Erythroblast (primary cell): ENCODE data around the gene NEK8.

ENCODE experiments used
- DNase-seq, 2 experiments: peaks; one replicate each; lab custom pipeline; 2025; lab: John Stamatoyannopoulos, UW
- GATA1 ChIP-seq: IDR thresholded peaks from 2 replicates; pipeline ENCODE4 v1.6.1; 2011; ENCODE audit warnings: low read depth, mild to moderate bottlenecking, control low read depth, low read length, moderate library complexity
- POLR2A ChIP-seq: IDR thresholded peaks from 2 replicates; pipeline ENCODE4 v1.6.1; 2011; ENCODE audit warnings: mild to moderate bottlenecking, low read length

The NEK8 gene

DNA sequence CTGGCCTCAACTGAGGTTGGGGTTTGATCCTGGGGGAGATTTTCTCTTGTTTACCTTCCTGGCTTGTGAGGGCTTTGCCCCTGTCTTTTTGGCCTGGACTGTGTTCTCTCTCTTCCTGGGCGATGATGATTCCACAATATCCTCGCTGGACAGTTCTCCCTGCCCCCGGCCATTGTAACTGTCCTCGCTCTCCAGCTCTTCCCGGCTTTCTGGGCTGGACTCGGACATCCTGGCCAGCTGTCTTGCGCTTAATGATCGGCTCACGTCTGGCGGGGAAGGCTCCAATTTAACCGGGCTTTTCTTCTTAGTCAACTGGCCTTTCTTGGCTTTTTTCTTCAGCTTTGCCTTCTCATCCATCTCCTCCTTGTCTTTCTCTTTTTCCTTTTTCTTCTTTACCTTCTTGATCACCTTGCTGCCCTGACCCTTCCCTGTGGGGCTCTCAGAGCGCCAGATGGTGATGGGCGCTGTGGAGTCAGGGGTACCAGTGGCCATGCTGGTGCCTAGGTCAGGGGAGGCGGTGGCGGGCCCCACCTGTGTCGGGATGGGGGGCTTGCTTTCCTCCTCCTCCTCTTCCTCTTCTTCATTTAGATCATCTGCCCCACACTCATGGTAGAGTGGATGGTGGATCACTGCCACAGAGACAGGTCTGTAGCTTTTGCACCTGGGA lies 24.9 kb upstream of the NEK8 start:
- TF ChIP-seq GATA1 (no peak), POLR2A (no peak)
- no peak for DNase-seq

DNA sequence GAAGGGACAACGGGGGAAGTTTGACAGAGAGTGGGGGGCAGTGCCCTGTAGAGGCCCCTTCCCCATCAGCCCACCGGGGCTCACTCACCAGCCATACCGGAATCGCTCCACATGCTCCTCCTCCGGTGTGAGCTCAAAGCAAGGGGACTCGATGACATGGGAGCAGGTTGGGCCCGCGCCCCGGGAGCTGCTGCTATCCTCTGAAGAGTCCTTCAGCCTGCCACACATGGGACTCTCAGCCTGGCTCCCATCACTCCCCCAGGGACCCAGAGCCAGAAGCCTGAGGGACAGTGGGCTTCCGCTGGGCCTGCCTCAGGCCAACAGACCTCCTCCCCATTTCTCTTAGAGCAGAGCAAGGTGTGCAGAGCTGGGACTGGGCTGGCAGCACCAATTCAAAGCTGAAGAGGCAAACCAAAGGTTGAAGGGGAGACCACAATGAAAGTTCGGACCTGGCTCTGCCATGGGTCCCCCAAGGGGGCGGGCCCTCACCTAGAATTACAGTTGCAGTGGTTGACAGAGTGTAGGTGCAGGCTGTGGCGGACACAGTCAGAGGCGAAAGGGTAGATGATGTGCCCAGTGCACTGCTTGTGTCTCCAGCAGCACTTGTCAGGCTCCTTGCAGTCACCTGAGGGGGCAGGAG lies 24.2 kb upstream of the NEK8 start:
- no peak for DNase-seq
- TF ChIP-seq POLR2A (no peak), GATA1 (no peak)

DNA sequence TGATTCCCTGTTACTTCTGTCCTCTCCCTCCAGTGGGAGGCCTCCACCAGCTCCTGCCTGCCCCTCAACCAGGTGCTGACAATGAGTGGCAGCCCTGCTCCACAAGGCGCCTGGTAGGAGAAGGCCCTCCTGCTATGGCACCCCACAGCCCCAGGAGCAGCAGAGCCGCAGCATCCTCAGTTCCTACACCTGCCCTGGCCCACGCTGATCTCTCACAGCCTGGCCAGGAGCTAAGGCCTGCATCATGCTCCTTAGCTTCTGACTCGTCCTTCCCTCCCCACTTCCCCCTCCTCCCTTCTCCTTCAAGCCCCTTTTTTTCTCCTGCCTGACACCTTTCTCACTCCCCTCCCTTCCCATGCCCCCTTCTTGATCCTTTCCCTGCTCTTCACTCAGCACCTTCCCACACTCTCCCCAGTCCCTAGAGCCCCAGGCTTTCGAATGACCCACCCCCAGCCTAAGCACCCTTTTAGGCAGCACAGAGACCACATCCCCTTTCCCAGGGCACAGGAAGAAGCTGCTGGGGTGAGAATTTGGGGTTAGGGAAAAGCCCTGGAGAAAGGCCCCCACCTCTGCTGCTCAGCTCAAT lies 23.4 kb upstream of the NEK8 start:
- DNase-seq, result no peak
- TF ChIP-seq GATA1, result no peak
- TF ChIP-seq POLR2A, result no peak

DNA sequence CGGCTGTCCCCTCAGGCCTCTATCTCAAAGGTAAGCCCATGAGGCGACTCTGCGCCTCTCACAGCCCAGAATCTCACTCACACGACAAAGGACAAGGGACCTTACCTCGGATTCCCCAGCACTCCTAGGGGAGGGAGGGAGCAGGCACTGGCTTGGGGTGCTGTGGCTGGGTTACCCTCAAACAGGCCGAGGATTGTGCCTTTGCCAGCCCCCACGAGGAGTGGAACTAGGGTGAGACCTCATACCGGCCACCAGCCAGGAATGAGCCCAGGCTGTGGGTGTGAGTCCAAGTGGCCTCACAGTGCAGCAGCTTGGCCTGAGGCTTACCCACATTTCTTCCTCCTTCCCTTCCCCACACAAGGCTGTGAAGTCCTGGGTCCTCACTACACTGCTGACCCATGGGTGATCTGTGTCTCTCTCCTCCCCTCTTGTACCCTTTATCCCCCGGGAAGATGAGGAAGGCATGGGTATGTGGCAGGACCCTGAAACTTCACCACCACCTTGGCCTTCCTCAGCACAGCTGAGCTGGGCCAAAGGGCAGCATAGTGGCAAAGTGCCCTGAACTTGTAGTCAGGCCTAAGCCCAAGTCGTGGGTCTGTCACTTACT lies 22.8 kb upstream of the NEK8 start:
- DNase-seq, result no peak
- no peak for TF ChIP-seq POLR2A
- TF ChIP-seq GATA1, result no peak

DNA sequence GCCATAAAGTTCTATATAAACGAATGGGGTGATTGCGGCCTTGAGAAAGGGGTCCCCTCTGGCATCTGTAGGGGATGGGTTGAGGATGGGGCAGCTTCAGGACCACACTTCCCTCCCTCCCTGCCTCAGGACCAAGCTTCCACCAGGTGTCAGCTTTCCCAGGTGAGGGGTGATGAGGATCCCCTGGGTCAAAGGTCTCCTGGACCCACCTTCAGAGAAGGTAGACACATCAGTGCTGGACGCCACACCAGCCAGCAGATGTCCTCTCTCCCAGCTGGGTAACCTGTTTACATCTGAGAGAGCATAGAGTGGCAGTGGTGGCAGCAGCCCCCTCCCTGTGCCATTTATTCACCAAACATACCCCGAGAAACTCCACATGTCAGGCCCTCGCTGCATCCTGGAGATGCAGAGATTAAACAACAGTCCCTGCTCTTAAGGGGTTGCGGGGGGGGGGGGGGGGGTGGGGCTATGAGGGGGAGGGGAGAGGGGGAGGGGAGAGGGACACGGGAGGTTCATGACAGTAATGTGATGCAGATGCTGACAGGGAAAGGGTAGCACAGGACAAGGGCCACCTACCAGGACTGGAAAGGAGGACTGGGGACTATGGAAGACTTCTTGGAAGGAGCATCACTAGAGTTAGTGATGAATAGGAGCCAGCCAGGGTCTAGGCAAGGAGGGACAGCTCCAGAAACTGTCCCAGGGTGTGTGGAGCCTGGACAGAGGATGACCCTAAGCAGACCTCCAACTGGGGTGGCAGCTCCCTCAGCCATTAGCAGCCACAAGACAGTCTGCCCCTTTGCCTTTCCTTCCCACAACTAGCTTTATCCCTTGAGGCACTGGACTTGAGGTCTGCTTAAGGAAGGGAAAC lies 21.9 kb upstream of the NEK8 start:
- DNase-seq, result no peak

DNA sequence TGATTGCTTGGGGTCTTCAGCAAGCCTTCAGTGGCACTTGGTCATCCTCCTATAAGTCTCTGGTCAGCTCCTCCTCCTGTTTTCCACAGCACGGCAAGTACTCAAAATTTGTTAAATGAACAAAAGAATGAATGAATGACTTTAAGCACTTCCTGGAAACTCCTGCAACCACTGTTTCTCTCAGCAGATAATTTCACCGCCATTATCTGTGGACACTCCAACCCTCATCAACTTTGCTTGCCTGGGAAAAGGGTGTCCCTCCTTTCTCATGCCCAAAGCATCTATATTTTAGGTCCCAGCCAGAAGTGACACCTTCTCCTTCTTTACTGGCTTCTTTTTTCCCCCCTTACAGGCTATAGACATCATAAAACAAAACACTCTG lies 21.3 kb upstream of the NEK8 start:
- TF ChIP-seq GATA1, result no peak
- no peak for TF ChIP-seq POLR2A
- DNase-seq, result no peak

More for the DNA sequence above, 21.9 kb upstream of the NEK8 start:
- TF ChIP-seq POLR2A (no peak), GATA1 (no peak)

DNA sequence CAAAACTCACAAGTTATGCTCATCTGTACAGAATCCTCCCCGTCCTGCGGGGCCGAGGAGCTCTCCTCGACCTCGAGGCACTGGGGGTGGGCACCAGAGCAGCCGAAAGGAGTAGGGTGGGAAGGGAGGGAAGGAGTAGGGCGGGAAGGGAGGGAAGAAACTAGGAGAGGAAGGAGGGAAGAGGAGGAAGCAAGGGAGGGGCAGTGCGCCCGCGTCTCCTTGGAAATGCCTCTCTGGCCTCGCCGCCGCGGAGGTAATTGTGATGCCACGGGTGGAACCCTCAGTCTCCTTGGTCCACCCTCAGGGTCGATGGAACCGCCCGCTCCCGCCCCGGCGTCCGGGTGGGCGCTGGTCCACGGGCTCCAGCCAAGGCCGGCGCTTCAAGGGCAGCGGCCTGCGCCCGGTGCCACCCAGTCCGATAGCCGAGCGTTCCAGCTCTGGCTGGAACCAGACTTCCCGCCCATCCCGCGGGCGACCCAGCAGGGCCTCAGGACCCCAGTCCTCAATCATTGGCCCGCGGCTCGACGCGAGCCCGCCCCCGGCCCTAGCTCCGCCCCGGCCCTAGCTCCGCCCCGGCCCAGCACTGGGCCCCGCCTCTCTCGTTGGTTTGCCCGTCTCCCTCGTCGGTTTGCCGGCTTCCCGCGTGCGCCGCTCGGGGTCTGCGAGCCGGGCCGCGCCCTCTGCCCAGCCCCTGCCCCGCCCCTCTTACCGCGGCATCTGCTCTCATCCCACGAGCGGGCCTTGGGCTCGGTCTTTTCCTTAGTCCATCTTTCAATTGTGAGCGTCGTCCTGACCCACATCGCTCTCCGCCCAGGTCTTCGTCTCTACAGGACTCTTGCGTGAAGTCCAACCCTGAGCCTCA lies 17.5 kb upstream of the NEK8 start:
- TF ChIP-seq POLR2A (peak; percentile 70), GATA1 (no peak)
- peak; percentile 90 for DNase-seq

DNA sequence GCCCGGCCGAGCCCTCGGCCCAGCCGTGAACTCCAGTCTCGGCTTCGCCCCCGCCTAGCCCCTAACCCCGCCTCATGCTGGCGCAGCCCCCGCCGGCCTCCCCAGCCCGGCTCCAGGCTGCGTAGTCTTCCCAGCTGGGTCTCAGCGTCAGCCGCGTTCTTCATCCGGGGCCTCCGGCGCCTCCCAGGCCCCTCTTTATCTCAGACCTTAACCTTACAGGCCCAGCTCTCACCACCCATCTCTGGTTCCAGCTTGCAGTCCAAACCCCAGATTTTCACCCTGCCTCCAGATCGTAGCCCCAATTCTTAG lies 16.9 kb upstream of the NEK8 start, which contains the start of gene PROCA1:
Gene PROCA1, minus strand, starts transcription at position 166 of the 309 bp plus-strand sequence. CDS start 228 bp downstream, outside the sequence.
- TF ChIP-seq GATA1, result no peak
- TF ChIP-seq POLR2A, result peak; percentile 19
- DNase-seq, result peak; percentile 81 to 89

DNA sequence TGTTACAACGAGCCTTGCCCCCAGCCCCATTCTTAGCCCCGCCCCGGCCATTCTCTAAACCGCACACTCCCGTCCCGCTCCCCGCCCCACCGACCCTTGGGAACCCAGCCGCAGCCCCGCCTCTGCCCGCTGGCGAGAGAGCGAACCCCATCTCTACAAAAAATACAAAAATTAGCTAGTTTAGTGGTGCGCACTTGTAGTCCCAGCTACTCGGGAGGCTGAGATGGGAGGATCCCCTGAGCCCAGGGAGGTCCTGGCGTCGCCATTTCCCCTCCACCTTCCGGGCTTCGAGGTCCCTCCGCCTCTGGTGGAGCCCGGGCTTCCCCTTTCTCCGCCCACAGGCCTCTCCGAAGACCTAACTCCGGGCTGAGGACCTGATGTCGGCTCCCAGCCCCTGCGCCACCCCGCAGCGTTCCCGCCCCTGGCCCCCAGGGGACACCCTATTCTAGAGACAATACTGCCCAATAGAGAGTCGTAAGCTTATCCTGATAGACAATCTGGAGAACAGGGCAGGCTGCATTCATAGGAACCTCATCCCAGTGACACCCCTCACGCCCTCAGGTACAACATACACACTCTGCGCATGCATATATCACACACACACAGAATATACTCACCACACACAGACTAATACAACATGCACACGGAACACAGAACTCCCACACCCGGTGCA lies 16.4 kb upstream of the NEK8 start:
- DNase-seq, result peak; percentile 52 to 57
- TF ChIP-seq POLR2A (no peak), GATA1 (no peak)

DNA sequence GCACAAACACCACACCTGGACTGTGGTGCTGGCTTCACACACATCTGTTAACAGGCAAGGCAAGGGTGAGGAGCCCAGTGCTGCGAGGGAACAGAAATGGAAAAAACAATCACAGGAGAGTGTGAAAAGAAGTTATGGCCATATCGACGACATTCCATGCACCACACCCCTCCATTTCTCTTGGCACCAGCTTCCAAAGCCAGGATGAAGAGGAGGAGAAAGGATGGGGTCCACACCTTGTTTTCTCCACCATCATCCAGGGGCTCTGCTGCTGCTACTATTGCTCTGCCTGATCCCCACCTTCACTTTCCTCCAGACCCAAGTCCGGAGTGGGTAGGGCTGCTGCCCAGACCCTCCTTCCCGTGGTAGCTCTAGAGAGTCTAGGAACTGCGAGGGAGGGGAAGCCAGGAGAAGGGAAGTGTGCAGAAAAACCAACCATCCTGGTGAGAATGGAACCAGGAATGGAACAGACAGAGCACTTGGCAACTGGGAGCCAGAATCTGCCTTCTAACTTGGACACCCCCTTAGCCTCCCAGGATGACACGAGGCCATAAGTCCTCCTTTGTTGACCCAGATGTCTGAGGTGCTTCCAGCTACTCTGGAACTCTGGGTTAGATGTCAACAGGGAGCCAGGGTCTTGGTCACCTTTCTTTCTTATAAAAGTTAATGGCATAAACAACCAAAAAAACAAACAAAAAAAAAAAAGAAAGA lies 15.7 kb upstream of the NEK8 start:
- TF ChIP-seq POLR2A (no peak), GATA1 (no peak)
- DNase-seq, result no peak

DNA sequence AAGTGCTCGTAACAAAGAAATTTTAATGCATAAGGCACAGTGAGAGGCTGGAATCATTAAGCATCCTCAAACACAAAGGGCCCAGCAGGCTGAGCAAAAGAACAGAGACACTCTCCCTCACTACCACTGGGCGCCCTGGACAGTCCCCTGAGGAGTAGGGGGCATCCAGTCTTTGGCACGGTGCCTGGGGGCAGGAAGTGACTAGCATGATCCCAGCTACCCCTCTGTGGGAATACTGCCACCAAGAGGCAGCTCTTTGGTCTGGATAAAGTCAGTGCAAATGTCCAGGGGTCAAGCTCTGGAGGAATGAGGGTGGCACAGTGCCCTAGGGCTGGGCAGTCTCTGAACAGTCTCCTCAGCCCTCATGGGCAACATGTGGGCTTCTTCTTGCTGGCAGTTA lies 14.3 kb upstream of the NEK8 start:
- DNase-seq, result no peak
- TF ChIP-seq GATA1 (no peak), POLR2A (no peak)

DNA sequence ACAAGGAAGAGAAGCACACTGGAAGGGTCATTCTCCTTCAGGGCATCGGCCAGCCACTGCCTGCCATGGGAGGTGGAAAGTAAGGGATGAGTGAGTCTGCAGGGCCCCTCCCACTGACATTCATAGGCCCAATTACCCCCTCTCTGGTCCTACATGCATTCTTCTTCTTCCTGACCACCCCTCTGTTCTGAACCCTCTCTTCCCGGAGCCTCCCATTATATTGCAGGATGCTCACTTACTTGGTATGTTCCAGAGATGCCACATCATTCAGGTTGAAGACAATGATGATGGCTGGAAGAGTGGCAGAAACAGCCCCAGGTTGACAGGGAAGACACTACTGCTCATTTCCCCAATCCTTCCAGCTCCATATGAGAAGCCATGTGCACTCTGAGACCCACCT lies 13.4 kb upstream of the NEK8 start:
- TF ChIP-seq POLR2A (no peak), GATA1 (no peak)
- no peak for DNase-seq
